GM18508 (cell line): ENCODE measurements around the gene MARCHF10.
"Not testable (repeated sequence)": the region's sequence is repeated elsewhere in the genome, so short reads cannot be mapped to it uniquely, and the experiment has no call there.

Experiments used
- ATAC-seq: cut with Tn5 transposase; IDR thresholded peaks from one replicate; pipeline ENCODE4 v1.9.1; 2021; ENCODE audit warnings: moderate number of reproducible peaks; ENCODE audit not compliant: insufficient read depth, unreplicated experiment

MARCHF10 gene

GRCh38 chr17:62792447-62792800 lies 15.7 kb downstream of the MARCHF10 start:
- ATAC-seq, result no peak

DNA sequence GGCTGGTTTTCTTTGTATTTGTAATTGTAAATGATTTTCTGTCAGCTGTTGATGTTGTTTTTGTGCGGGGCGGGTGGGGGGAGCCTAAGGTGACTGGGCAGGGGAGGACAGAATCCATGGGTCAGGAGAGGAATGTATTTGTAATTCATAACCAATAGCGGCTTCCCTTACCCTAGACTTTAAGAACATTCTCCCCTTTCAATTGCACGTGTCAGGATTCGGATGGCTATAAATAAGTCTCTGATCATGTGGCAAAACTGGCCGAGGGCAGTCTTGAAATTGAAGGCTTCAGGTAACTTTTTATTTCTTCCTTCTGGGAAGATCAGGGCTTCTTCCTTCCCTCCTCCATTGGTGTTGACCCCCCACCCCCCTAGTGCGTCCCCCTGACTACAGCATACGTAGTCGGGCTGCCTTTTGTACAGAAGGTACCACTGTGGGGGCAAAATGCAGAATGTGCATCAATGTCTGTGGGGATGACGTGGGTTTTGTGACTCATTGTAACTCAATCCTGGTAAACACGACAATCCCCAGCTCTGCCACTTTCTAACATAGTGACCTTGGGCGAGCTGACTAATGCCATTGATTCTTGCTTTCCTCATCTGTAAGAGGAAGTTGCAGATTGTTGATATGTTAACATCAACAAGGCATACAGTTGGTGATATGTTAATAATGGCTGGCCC lies 16.2 kb downstream of the MARCHF10 start:
- ATAC-seq, result no peak

GRCh38 chr17:62791235-62791734 lies 16.8 kb downstream of the MARCHF10 start:
- no peak for ATAC-seq

DNA sequence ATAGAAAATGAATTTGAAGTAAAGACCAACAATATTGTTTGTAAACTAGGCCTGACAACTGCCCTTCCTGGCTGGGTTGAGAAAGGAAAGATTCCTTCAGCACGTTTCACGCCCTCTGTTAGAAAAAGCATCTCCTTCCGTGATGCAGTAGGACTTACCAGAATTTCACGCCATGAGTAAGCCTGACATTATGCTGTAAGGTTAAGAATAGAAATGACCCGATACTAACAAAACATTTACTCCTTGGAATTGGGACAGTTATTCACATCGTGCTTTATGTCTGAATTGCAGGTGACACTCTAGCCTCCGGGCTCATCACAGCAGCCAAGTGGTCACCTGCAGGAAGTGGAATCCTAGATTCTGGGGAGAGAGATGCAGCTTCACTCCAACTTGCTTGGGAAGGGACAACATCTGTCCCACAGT lies 17.5 kb downstream of the MARCHF10 start:
- ATAC-seq, result no peak

GRCh38 chr17:62787366-62787765 lies 20.7 kb downstream of the MARCHF10 start:
- no peak for ATAC-seq

- no peak for ATAC-seq
Measured at GRCh38 chr17:62786646-62787045, 21.5 kb downstream of the MARCHF10 start.

- not testable (repeated sequence) for ATAC-seq
Measured at GRCh38 chr17:62785983-62786382, 22.1 kb downstream of the MARCHF10 start.

DNA sequence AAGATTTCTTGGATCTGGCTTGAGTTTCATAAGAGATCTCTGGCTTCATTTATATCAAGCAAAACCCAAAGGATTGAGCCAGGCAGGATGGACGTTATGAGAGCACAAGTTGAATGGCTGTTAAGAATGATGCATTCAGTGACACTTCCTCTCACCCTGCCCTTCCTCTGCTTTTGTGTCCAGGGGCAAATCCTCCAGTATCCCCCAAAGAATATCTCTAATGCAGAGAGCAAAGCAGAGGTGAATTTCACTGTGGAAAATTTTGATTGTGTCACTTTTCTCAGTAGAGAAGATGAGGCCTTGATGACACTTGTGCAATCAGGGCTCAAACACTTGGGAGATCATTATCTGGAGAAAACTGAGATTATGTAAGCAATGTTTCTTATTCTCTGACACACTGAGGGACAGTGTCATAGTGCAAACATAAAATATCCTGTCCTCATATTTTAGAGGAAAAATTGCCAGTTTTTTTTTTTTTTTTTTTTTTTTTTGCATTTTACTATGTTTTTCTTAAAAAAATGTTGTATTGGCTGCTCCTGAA lies 25.3 kb downstream of the MARCHF10 start:
- no peak for ATAC-seq

- ATAC-seq, result no peak
Measured at GRCh38 chr17:62781831-62782251, 26.3 kb downstream of the MARCHF10 start.

GRCh38 chr17:62781356-62781755 lies 26.8 kb downstream of the MARCHF10 start:
- ATAC-seq, result no peak

- no peak for ATAC-seq
Measured at GRCh38 chr17:62780951-62781350, 27.2 kb downstream of the MARCHF10 start.

- ATAC-seq, result no peak
Measured at GRCh38 chr17:62780269-62780668, 27.8 kb downstream of the MARCHF10 start.

- no peak for ATAC-seq
Measured at GRCh38 chr17:62778990-62779681, 29.0 kb downstream of the MARCHF10 start.

DNA sequence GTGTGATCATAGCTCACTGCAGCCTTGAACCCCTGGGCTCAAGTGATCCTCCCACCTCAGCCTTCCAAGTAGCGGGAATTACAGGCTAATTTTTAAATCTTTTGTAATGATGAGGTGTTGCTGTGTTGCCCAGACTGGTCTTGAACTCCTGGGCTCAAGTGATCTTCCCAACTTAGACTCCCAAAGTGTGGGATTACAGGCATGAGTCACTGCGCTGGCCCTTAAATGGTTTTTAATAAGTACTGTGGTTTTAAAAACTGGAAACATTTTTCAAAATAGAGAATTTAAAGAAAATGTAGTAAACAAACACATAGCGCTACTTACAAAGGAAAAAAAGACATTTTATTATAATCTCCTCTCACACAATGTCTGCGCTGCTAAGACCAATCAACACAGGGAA lies 32.2 kb downstream of the MARCHF10 start:
- ATAC-seq, result no peak

DNA sequence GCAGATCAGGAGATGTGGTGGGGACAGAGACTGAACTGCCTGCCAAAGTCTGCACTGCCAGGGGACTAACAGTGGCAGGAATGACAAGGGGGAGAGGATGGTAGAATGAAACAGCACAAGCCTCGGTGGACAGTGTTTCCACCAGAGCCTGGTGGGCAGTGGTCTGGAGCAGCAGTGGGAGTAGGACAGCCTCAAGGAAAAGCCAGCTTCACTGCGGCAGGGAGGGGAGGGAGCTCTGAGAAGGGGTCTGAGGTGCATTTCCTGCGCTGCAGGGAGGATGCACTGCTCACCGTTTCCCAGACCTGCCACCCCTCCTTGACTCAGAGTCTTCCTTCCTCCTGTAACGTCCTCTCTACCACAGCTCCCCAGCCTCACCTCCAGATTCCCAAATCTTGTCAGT lies 33.8 kb downstream of the MARCHF10 start:
- no peak for ATAC-seq

GRCh38 chr17:62767997-62768396 lies 40.1 kb downstream of the MARCHF10 start:
- no peak for ATAC-seq

- no peak for ATAC-seq
Measured at GRCh38 chr17:62765351-62765750, 42.8 kb downstream of the MARCHF10 start.

DNA sequence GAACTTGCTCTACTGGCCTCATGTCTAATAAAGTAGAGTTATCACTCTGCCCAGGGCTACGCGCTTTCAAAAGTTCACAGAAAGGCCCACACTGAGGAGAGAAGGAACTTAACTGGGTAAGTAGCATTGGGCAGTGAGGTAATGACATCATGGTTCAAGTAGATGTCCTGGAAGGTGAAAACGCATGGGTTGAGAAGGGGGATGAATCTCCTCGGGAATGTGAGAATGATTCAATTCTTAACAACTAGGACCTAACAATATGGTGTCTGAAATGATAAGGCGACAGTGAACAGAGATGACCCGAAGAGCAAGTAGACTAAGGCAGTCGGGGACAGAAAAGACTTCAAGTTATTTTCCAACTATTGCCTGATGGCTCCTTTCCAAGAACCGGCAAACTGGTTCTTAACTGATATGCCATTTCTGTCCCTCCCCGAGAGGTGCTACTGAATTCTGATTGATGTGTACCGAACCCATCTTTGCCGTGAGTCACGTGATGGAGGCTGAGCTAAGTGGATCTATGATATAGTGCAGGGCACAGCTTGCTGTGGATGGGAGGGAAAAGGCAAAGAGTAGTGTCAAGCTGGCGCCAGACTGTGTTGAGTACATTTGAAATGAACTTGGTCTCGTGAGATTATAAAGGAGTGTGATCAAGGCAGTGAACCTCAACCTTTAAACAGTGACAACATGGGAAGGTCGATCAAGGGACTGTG lies 44.1 kb downstream of the MARCHF10 start:
- ATAC-seq, result no peak

DNA sequence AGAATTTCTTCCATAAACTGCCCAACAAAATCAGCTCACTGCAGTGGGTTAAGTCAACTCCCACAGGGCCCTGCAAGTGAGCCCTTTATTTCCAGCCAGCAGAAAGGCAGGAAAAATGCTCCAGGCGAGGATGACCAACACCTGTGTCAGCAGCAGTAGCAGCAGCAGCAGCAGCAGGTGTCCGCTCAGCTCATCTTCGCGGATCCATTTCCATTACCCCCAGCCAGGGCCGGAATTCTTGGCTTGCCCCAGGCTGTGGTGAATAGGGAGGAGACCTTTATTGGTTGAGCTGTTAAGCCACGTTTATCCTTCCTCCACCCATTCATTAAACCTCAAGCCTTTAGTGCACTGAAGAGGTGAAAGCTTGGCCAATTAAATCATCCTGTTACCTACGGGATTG lies 46.2 kb downstream of the MARCHF10 start:
- no peak for ATAC-seq

- no peak for ATAC-seq
Measured at GRCh38 chr17:62760945-62761267, 47.2 kb downstream of the MARCHF10 start.
